Uterus (tissue), 2 donors: Measurements from ENCODE around the gene LDB1.

Source experiments
- POLR2A ChIP-seq, 2 donors: fragments of 450-650 bp; IDR thresholded peaks; one replicate each; pipeline ENCODE4 v1.6.1; 2016; ENCODE audit warnings: antibody characterized with exemption in 2 of 2, mild to moderate bottlenecking in 1 of 2, moderate library complexity in 1 of 2
- TF ChIP-seq, protein P1 (sequence below), 4 experiments: fragments of 200-600 bp in 2 of 4; fragments of 450-650 bp in 2 of 4; sonication (generic) in 2 of 4; IDR thresholded peaks; one replicate each; pipeline ENCODE4 v1.5.1; 2016 to 2019; ENCODE audit warnings: antibody characterized with exemption in 4 of 4, mild to moderate bottlenecking in 2 of 4, moderate library complexity in 1 of 4

DNA sequence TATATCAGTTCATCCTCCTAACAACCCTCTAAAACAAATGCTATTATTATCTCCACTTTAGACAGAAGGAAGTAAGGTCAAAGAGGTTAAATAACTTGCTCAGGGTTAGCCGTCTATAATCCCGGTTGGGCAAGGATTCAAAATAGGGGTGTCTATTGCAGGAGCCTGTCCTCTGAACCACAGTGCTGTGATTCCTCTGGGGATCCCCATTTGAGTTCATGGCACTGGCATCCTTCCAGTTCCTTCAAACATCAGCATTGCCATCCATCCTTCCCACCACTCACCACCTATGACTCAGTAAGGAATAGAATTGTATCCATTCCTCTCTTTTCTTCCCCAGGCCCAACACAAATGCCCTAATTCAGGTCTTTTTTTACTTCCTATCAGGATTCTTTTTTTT lies 29.4 kb downstream of the LDB1 start:
- TF ChIP-seq, protein P1, sequence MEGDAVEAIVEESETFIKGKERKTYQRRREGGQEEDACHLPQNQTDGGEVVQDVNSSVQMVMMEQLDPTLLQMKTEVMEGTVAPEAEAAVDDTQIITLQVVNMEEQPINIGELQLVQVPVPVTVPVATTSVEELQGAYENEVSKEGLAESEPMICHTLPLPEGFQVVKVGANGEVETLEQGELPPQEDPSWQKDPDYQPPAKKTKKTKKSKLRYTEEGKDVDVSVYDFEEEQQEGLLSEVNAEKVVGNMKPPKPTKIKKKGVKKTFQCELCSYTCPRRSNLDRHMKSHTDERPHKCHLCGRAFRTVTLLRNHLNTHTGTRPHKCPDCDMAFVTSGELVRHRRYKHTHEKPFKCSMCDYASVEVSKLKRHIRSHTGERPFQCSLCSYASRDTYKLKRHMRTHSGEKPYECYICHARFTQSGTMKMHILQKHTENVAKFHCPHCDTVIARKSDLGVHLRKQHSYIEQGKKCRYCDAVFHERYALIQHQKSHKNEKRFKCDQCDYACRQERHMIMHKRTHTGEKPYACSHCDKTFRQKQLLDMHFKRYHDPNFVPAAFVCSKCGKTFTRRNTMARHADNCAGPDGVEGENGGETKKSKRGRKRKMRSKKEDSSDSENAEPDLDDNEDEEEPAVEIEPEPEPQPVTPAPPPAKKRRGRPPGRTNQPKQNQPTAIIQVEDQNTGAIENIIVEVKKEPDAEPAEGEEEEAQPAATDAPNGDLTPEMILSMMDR (IDR thresholded peaks at IDR 0.05) = no peak
- no peak for TF ChIP-seq POLR2A (IDR thresholded peaks at IDR 0.05)
